Fibroblast of peridontal ligament (primary cell): Measurements from ENCODE around the gene MAPRE3.
A peak's percentile ranks its signal among the peaks of the same experiment; 100 is the strongest.

Experiments
- DNase-seq: peaks from one replicate; pipeline ENCODE4 v3.0.0-alpha.2; 2010; ENCODE audit errors: extremely low read depth

The MAPRE3 gene

DNA sequence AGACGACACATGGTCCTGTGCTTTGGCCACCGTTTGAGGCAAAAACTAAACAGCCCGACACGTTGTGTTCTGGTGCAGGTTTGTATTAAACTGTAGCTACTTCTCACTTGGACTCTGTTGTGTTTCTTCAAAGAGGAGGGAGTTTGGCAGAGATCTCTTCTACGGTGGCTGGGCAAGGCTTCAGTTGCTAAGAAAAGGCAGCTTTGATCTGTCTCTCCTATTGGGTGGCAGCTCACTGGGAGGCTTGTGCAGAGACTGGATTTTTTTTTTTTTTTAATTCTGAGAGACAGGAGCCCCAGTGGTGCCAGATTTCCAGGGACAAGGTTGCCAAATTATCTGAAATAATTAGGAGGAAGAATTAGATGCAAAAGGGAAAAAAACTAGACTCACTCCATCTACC, 20.2 kb upstream of the MAPRE3 start:
- no peak for DNase-seq

DNA sequence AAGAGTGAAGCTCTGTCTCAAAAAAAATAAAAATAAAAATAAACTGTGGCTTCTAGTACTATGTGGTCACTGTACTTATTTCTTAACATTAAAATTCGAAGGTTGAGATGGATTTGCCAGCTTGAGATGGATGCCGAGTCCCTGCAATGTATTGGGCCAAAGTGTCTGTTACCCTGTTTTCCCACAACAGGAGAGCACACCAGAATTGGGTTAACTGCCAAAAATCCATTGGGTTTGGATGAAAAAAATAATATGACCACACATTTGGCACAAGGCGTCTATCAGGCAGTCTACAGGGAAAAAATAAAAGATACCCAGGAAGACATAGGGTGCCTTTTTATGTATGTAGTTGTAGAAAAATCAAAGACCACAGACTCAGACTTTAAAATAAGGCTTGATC, 19.2 kb upstream of the MAPRE3 start:
- no peak for DNase-seq

DNA sequence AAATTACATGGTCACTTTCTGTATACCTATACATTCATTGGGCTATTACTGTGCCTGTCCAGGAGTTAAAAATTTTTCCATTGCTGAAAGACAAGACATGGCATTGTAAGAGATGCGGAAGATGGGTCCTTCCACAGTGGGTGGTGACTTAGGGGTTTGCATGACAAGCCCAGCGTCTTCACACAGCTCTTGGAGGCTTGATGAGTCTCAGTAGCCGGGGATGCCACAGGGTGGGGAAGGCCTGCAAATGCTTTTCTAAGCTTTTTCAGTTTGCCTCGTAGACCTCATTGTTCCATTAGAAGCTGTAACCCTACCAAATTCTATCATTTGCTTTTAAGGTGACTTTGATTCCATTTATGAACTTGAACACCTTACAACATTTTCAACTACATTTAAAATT, 18.1 kb upstream of the MAPRE3 start:
- DNase-seq: no peak

DNA sequence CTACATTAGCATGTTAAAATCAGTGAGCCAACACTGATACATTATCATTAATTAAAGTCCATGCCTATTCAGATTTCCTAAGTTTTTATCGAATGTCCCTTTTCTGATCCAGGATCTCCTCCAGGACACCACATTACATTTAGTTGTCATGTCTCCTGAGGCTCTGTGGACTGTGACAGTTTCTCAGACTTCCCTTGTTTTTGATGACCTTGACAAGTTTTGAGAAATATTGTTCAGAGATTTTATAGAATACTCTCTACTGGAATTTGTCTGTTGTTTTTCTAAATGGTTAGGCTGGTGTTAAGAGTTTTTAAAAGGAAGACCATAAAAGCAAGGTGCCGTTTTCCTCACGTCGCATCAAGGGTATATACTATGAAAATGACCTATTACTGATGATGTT, 16.3 kb upstream of the MAPRE3 start:
- no peak for DNase-seq

DNA sequence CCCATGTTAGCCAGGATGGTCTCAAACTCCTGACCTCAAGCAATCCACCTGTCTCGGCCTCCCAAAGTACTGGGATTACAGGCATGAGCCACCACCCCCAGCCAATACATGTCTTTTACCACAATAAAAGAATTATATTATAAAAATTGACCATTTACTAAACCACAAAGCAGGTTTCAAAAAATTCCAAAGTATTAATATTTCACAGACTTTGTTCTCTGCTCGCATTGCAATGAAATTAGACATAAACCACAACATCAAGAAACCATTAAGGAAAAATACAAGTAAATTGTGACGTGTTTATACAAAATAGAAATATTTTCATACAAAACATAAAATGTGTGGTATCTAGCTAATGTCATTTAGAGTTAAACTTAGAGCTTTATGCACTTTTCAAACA, 13.4 kb upstream of the MAPRE3 start:
- DNase-seq: no peak

DNA sequence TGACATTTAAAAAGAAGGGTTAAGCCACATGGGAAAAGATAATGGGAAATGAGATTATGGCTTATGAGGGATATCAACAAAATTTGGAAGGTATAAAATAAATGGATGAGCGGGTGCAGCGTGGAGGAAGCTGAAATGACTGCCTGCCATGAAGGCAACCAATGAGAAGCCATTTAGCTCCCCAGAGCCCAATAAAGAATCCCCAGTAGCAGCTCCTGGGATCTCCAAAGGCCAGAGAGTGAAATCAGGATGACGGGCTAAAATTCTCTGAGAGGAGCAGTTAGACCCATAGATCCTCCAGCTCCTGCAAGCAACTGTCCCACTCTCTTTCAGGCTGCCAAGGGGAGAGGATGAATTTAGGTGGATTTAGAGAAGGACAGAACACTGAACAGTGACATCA, 12.9 kb upstream of the MAPRE3 start:
- DNase-seq: no peak

DNA sequence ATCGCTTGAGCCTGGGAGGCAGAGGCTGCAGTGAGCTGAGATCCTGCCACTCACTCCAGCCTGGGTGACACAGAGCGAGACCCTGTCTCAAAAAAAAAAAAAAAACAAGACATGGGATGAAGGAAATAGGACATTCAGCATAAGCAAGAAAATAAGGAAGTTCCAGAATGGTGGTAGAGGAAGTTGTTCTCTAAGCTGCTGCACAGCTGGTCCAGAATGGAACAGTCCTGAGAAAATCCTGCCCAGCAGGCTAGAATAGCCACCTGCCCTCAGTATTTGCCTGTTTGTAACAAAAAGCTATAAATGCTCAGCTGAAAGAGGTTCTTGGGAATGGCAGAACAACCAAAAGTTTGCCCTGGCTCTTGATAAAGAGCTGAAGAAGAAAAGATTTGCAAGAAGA, 11.1 kb upstream of the MAPRE3 start:
- DNase-seq: no peak

DNA sequence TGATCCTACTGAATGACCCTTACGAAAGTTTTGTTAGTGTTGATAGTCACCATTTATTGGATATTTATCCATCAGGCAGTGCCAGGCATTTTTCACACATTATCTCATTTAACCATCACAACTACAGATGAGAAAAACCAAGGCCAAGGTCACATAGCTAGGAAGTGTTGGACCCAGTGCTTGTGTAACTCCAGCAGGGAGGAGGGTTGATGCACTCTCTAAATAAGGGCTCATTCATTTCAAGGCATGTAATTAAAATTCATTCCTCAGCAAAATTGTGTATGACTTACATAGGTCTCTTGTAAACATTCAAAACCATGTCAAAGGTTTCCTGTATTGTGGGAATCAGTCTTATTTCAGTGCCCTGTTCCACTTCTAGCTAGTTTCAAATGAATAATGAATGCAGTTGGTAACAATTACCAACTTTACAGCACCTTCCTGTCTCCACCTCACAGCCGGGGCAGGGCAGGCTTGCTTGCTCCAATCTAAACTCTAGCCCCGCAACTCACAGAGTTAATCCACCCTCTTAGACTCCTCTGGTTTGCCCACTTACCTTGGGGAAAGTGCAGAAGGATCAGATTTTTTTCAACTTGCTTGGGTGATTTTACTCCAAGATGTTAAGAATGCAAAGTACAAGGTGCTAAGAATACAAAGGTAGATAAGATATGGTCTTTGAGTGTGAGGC, 5.8 kb upstream of the MAPRE3 start:
- peak; percentile 9 for DNase-seq

DNA sequence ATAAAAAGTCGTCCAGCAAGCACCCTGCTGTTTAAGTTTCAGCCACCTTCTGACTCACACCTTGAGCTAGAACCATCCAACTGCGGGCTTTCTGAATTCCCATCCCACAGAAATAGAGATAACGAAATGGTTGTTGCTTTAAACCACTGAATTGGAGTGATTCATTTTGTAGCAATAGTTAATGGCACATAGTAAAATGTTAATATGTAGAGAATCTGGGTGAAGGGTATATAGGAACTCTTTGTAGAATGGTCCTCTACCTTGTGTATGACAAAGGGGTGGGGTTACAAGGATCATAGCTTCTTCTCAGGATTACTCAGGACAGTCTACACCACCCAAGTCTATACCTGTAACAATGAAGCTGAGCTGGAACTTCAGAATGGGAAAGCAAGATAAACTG, 2.4 kb upstream of the MAPRE3 start:
- DNase-seq: no peak

DNA sequence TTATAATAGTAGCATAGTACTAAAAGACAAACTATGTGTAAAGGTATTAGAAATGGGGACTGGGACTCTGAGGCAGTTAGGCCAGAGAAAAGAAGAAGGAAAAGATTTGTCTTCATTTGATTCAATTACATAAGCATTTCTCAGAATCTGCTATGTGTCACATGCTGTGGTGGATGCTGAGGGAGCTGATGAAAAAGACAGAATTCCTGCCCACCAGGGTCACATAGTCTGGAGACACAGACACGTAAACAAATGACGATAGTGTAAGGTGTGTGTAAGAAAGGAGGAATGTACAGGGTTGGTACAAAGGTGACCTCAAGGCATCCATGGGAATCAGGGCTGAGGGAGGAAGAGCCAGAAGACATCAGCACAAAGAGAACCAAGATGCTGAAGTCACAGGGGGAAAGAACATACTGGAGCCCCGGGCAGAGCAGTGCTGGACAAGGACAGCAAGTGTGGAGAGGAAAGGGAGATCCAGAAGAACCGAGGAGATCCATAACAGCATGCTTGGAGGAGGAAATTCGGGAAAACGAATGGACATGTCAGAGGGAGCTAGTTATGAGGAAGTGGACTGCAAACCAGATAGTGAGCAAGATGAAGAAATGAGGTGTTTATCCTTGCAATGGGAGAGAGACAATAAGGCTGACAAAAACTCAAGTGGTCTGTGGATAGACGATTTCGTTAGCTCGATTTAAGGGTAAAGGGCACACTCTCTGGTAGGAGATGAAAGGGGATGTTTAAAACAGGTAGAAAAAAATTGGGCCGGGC, 1.2 kb upstream of the MAPRE3 start:
- DNase-seq: no peak

DNA sequence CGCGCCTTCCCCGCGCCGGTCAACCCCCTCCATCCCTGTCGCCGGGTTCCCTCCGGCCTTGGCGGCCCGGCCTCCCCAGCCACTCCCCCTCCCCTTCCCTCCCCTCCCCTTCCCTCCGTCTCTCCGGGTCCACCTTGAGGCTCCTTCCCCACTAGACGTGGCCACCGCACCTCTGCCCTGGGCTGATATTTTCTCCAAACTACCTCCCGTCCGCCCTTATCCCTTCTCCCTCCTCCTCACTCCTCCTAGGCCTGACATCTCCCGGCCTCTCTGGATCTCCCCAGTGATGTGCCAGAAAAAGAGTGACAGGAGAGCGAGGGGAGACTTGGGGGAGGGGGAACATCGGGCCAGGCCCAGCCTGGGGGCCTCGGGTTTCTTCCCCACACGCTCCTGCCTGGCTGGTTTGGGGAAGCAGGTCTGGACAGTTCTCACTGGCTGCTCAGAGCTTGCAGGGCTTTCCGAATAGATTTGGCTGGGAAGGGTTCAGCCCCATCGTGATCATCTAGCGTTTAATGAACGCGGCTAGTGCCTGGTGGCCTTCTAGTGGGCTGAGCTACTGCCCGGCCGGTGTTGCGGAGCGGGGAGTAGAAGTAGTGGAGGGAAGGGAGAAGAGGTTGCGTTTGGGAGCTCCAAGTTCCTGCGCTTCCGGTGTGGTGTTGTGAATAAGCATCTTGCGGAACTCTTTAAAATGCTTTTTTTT, 641 bp downstream of the MAPRE3 start:
- peak; percentile 36 for DNase-seq

DNA sequence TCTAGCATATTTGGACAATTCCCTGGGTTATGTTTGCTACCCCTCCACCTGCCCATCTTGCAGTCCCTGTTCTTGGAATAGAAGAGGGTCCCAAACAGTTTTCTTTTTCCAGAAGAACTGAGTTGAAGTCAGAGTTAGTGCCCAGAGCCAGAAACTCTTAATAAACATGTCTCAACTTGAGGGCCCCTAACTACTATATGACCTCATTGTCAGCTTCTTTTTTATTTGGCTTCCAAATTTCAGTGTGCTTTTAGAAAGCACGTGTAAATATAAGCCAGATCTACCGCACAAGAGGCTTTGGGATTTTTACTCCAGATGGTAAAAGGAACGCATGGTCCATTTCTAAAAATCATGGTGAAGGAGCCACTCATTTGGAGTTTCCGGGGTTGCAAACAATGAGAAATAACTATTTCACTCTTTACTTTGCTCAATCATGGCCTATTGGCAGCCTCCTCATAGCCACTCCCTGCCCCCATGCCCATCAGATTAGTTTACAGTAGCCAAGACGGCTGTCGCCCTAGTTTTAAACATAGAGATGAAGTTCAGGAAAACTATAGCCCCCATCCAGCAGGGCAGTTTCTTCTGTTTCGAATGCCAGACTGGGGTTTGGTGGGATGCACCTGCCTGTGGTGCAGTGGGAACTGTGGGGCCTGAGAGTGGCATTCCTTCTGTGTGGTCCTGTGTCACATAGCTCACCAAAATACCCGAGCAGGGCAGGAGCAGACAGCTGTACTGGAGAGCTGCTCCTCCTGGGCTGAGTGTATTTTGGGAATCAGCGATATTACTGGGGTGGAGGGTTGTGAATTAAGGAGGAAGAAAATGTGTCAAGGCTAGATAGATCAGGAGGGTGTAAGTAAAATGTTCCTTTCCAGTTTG, 1.7 kb downstream of the MAPRE3 start:
- no peak for DNase-seq

DNA sequence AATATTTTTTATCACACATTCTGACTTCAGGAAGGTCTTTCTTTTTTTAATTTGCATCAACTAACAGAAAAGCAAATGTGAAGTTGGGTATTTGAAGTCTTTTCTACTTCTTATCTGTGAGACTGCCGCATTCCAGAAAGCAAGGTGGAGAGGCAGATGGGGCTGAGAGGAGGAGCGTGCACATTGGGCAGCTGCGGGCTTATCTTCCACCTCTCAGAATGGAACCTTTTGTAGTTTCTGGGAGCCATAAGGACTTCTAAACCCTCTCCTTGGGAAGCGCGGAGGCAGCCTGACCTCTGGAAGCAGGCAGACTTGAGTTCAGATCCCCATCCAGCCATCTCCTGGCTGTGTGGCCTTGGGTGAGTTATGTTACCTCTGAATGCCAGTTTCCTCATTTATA, 3.9 kb downstream of the MAPRE3 start:
- no peak for DNase-seq

DNA sequence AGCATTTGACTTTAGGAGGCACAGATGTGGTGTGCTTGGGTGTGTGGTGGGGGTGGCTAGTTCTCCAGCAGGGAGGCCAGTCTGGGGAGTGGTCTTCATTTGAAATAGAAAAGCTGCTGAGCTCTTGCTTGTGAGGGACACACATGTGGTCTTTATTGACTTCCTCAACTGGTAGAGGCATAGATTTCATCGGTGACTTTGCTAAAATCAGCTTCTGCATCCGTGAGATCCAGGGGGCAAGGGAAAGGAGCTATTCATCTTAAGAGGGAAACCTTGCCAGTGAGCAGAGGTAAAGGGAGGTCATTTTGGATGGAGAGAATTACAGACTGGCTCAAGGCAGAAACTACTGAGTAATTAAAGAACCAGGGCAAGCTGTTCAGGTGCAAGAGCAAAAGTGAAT, 4.7 kb downstream of the MAPRE3 start:
- no peak for DNase-seq

DNA sequence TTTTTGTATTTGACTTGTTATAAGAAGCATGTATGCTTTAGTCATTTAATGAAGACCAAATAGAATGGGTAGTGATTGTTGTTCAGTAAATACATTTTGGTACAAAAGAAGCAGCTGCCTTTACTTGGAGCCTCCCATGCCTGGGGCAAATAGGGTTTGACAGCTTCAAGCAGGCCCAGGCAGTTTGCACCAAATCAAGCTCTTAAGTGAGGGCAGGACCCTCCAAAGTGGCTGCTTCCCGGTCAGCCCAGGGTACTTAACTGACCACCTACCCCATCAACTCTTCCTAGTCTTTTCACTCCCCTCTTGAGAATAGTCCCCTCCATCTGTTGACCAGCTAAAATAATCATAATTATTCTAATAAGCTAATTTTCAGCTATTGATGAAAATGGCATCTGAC, 5.2 kb downstream of the MAPRE3 start:
- DNase-seq: no peak

DNA sequence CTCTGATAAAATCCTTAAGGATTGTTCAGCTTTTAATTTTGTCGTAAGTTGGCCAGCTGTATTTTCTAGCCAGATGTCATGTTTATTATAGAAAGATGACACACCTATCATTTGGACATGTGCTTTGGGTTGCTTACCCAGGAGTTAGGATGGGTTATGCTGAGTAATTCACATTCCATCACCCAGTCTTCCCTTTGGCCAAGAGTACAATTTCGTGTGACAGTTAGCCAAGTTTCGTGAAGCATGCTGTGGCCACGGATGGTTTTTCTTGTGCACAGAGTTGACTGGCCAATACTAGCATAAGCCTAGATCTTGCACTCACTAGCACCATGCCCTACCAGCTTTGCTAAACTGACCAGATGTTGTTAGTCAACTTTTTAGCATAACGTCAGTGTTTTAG, 5.8 kb downstream of the MAPRE3 start:
- peak; percentile 49 for DNase-seq

DNA sequence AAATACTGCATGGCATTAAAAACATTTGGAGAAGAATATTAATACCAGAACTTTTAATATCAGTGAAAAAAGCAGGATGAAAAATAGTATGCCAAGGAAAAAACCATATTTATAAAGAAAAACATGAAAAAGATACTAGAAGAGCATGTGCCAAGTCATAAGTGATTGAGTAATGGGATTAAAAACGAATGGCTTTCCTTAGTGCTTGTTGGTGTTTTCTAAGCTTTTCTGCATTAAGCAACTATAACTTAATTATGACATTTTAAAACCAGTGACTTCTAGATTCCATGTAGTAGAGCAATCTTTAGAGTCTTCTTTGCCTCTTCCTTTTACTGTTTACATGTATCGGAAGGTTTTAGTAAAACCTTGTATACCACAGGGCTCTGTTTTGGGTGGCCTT, 6.6 kb downstream of the MAPRE3 start:
- no peak for DNase-seq

DNA sequence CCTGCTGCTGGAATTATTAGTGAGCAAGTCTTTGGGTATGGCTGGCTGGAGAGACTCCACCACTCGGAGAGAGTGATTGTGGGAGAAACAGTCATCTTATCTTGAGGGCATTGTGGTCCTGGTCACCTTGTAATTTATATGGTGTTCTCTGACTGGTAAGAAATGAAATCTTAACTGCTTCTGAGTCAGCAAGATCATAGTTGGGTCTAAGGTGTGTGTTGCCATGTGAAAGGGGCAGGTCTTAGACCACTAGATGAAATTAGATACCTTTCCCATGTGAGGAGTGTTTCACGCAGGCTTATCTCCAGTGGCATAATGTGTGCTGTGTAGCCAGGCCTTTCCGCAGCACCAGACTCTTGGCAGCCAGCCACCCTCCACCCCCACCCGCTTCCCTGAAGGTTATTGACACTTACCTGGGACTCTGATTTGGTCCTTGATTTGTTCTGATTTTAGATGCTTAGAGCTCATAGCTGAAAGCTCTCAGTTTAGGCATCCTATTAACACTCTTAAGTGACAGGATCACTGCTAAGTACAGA, 7.7 kb downstream of the MAPRE3 start:
- DNase-seq: no peak

DNA sequence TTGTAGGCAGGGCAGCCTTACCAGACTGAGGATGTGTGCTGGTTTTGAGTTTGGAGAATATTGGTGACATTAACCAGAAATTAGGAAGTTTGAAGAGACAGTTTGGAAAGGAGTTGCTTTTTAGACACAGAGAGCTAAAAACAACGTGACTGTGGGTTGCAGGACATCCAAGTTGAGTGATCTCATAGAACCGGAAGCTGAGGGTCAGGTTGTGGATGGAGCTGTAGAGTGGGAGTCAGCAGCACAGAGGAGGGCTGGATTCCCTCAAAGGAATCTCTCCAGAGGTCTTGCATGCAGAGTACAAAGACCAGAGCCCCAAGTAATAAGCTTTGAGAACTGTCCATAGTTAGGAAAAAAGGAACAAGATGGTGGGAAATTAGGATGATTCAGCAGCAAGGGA, 9.3 kb downstream of the MAPRE3 start:
- no peak for DNase-seq

DNA sequence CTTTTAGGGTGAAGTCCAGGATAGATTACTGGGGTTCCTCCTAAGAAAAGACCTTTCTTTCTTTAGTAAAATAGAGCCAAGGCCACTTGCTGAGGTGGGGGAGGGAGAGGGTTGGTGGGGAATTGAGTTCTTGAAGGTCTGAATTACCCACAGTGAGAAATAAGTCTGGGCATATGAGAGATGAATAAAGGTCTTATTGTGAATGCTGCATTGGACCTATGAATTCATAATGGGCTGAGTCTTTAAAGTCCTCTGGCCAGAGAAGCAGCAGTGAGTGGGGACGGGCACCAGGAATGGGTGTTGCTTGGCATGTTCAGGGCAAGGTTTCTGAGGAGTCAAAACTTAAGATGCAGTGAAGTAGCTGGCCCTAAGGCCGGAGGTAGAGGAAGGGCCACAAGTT, 10.5 kb downstream of the MAPRE3 start:
- DNase-seq: no peak

DNA sequence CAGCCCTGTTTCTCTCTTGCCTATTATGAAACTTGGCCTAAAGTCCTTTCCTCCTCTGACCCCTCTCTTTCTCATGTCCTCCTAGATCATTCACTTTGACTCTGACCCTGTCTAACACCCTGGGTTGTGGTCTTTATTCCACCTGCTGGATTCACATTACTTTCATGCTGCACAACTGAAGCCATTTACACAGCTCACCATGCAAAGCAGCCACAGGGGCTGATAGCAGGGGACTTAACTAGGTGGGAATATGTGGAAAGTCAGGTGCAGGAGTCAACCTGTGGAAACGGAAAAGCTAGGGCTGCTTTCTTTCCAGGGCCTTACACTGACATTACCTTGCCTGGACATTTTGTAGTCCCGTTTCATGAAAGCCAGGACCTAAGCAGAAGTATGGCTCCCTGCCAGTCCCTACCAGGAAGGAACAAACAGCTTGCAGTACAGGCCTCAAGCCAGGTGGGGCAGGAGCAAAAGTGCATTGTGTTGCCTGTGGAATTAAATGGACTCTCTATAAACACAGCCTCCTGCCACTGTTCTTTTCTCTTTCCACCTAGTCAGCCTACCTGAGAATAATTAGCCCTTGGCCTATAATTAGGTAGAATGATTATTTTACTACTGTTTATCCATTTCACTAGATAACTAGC, 11.8 kb downstream of the MAPRE3 start:
- DNase-seq: no peak
